Uterus (tissue), 2 donors: ENCODE results near the gene PAM16.

ENCODE experiments used
- CTCF ChIP-seq, 4 experiments: fragments of 200-600 bp in 2 of 4; fragments of 450-650 bp in 2 of 4; sonication (generic) in 2 of 4; IDR thresholded peaks; one replicate each; pipeline ENCODE4 v1.5.1; 2016 to 2019; ENCODE audit warnings: antibody characterized with exemption in 4 of 4, mild to moderate bottlenecking in 2 of 4, moderate library complexity in 1 of 4
- POLR2A ChIP-seq, 2 donors: fragments of 450-650 bp; IDR thresholded peaks; one replicate each; pipeline ENCODE4 v1.6.1; 2016; ENCODE audit warnings: antibody characterized with exemption in 2 of 2, mild to moderate bottlenecking in 1 of 2, moderate library complexity in 1 of 2

- TF ChIP-seq CTCF (IDR thresholded peaks at IDR 0.05) (no peak), POLR2A (IDR thresholded peaks at IDR 0.05) (no peak)
Measured at GRCh38 chr16:4327386-4328045, 23.6 kb downstream of the PAM16 start.
